ENCODE results near the gene SLIT1.
"Not testable (repeated sequence)": the region's sequence is repeated elsewhere in the genome, so short reads cannot be mapped to it uniquely, and the experiment has no call there.

SLIT1 gene

GRCh38 chr10:97039538-97040247 is 146.1 kb downstream of the SLIT1 start:
- DNase-seq: no peak

DNA sequence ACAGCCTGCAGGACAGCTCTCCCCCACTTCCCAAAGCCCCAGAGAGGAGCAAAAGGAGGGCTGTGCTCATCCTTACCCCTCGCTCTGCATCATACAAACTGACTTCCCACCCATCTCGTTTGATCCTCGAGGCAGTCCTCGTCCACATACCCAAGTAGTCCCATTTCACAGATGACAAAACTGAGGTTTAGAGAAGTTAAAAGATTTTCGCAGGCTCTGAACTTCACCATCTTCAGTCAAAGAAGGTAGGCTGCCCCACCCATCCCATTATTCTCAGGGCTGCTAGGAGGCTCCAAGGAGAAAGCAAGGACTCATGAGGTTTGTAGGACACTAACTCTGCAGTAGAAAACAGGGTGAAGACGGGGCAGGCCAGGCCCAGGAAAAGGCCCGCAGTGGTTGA is 147.1 kb downstream of the SLIT1 start:
- DNase-seq: no peak

DNA sequence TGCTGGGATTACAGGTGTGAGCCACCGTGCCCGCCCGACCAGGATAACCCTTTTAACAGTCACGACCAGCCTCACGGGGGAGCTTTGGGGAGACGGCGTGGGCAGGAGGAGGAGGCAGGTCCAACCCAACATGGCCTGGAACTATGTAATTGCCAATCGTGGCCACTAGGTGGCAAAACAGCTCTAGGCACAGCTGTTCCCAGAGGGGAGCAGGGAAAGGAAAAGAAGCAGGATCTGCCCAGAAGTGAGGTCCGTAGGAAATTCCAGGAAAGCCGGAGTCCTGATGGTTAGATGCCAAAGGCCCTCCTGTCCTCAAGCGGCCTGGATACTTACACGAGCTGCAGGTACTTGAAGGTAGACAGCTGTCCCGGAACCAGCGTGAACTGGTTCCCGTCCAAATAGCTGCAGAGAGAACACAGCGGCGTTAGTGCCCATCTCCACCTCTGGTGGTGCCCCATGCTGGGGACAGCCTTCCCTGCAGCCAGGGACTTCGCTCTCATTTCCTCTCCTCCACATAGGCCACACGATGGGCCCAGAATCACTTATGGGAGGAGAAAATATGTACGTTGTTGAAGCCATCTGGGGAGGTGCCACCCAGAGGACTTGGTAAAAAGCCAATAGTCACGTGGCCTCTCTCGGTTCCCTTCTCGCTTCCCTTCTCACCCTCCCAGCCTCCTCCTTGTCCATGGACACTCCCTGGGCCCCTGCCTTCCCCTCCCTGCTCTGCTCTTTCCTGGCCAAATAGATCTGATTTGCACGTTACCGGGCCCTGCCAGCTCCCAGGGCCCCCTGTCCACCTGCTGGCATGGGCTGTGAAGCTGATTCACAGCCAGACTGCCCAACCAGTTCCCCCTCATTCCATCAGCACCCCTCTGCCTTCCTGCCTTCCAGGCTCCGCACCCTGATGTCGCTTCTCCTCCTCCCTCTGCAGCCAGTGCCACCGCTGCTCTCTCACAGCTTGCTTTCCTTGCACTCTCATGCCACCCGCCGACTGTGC is 148.1 kb downstream of the SLIT1 start:
- peak; percentile 67 for DNase-seq

- no peak for DNase-seq
Observed at GRCh38 chr10:97034958-97035769, 150.6 kb downstream of the SLIT1 start.

GRCh38 chr10:97034301-97034700 is 151.5 kb downstream of the SLIT1 start:
- no peak for DNase-seq

DNA sequence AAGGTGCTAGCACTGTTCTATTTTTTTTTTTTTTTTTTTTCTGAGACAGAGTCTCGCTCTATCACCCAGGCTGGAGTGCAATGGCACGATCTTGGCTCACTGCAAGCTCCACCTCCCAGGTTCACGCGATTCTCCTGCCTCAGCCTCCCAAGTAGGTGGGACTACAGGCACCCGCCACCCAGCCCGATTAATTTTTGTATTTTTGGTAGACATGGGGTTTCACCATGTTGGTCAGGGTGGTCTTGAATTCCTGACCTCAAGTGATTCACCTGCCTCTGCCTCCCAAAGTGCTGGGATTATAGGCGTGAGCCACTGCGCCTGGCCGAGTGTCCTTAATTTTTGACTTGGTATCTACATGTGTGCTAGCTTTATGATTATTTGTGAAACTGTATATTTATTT is 151.9 kb downstream of the SLIT1 start:
- not testable (repeated sequence) for DNase-seq

DNA sequence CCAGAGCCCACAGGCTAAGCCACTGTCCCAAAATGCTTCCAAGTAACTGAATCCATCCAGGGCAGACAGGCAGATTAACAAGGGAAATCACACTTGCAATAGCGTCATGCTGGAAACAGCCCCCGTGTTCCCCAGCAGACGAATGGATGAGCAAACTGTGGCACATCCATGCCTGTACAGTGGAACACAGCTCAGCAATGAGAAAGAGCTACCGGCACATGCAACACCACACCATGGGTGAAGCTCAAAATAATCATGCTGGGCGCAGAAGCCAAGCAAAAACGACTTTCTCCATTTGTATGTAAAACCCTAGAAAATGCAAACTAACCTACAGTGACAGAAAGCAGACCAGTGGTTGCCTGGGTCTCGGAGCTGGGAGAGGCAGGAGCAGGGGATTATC is 153.1 kb downstream of the SLIT1 start:
- no peak for DNase-seq

- DNase-seq: no peak
Observed at GRCh38 chr10:97031459-97031858, 154.3 kb downstream of the SLIT1 start.

- DNase-seq: no peak
Observed at GRCh38 chr10:97030894-97031293, 154.9 kb downstream of the SLIT1 start.

DNA sequence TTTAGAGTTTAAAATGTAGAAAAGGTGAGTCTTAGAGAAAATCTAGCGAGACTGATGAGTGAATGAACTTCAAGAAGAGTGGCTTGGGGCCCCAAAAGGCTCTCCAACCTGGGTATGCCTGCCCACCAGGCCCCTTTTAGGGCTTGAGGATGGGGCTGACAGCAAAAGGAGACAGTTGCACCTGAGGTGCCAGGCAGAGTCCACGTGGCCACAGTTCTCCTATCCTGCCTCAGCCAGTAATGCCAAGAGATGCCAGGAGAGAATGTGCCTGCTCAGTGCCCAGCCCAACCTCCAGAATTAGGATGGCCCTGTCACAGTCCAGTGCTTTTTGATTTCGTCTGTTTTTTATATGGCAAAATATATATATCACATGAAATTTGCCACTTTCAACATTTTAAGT is 156.5 kb downstream of the SLIT1 start:
- DNase-seq: no peak

- DNase-seq: no peak
Observed at GRCh38 chr10:97028832-97029178, 157.0 kb downstream of the SLIT1 start.

- no peak for DNase-seq
Observed at GRCh38 chr10:97028126-97028831, 157.5 kb downstream of the SLIT1 start.

DNA sequence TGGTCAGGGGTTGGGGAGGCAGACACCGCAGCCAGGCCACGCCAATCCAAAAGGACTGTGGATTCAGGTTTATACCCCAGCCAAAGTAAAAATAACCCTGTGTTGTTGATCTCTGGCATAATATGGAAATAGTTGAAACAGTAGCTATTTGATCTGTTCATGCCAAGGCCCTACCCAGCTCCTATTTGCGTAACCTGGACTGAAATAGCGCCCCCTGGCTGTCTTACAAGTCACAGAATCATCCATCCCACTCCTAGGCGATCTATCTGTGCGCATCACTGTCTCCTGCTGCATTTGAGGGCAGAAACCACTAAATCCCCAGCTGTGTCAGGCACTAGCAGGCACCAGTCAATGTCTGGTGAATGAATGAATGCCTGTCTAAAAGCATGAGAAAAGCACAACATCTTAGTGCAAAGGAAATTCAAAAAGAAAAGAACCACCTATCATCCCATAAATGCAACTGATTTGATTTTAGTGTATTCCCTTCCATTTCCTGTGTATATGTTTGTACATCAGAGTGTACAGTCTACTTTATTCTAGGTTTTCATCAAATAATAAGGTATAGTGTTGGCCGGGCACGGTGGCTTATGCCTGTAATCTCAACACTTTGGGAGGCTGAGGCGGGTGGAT is 160.0 kb downstream of the SLIT1 start:
- peak; percentile 47 for DNase-seq

DNA sequence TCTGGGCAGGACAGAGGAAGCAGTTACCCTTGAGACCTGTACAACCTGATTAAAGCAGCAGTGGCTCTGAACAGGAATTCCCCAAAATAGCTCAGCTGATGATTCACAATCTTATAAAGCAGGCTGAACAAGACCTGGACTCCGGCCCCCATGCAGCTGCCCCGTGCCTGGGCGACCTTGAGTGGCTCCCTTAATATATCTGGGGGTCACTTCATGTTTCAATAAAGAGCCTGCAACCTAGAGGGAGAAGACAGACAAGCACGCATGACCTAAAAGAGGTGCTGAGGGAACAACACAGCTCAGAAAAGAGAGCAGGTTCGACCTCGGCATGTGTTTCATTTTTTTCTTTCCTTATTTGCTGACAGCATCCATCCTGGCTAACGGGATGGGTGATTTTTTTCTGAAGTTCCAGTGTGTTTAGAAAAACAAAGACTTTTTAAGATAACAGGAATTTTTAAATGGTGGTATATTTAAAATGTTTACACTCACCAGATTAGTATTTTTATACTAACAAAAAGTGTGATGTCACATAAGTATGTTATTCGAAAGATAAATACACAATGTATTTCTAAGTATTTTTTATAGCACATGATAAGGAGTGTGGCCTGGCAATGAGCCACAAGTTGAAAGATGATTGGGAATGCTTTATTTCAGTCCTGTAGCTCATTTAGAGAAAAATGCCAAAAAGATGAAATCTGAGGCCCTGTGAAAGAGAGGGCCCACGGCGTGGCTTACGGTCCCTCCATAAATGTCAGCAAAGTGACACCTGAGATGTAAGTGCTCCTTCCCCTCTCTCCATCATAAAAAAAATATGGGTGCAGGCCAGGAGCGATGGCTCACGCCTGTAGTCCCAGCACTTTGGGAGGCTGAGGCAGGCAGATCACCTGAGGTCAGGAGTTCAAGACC is 161.3 kb downstream of the SLIT1 start:
- DNase-seq: no peak

- DNase-seq: no peak
Observed at GRCh38 chr10:97023401-97024167, 162.2 kb downstream of the SLIT1 start.

DNA sequence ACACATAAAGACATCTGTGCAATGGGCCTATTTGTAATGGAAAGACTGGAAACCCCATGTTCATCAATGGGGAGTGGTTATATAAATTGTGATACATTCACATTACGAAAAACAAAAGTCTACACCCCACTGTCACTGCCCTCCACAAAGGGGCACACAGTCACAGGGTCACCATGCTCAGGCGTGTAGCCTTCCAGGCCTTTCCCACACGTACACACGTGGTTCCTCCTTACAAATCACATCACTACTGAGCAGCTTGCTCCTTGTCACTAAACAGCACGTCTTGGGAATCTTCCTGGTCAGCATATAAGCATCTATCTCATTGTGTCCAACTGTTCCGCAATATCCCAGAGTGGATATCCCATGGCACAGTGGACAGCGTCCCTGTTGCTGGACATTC is 163.1 kb downstream of the SLIT1 start:
- no peak for DNase-seq

- DNase-seq: no peak
Observed at GRCh38 chr10:97020452-97021400, 165.0 kb downstream of the SLIT1 start.

- DNase-seq: no peak
Observed at GRCh38 chr10:97019213-97019844, 166.4 kb downstream of the SLIT1 start.
